ENCODE measurements around the gene MYO3B.

- TF ChIP-seq, protein P1, sequence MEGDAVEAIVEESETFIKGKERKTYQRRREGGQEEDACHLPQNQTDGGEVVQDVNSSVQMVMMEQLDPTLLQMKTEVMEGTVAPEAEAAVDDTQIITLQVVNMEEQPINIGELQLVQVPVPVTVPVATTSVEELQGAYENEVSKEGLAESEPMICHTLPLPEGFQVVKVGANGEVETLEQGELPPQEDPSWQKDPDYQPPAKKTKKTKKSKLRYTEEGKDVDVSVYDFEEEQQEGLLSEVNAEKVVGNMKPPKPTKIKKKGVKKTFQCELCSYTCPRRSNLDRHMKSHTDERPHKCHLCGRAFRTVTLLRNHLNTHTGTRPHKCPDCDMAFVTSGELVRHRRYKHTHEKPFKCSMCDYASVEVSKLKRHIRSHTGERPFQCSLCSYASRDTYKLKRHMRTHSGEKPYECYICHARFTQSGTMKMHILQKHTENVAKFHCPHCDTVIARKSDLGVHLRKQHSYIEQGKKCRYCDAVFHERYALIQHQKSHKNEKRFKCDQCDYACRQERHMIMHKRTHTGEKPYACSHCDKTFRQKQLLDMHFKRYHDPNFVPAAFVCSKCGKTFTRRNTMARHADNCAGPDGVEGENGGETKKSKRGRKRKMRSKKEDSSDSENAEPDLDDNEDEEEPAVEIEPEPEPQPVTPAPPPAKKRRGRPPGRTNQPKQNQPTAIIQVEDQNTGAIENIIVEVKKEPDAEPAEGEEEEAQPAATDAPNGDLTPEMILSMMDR (IDR thresholded peaks at IDR 0.05): no peak
- no peak for TF ChIP-seq CHD2 (IDR thresholded peaks at IDR 0.05; ENCODE audit: low read length, partially characterized antibody)
- TF ChIP-seq ELK1 (IDR thresholded peaks at IDR 0.05; ENCODE audit: low read depth, low read length): no peak
Observed at GRCh38 chr2:170607171-170607570, 429.2 kb downstream of the MYO3B start.
